ENCODE data around the gene POLR2L. TPM values are rescaled to one million over a fixed set of nuclear protein-coding genes. Genes with fewer than 3 reads are reported as not detected.
A peak's percentile ranks its signal among the peaks of the same experiment; 100 is the strongest.

POLR2L gene
- total and polyA plus RNA-seq, 4 donors = 57.5 to 152 (median 105) TPM

- Histone ChIP-seq H3K27ac (ENCODE audit: low read depth in 1 of 2, low read length in 2 of 2) (peak overlapping the region; percentile 20 to 99), H3K4me1 (ENCODE audit: control insufficient read depth in 1 of 2, insufficient read depth in 2 of 2, low read length in 2 of 2) (no peaks in the 10 kb centered on the region), H3K27me3 (ENCODE audit: control insufficient read depth in 1 of 2, insufficient read depth in 2 of 2, low read length in 1 of 2) (no peaks in the 10 kb centered on the region), H3K9me3 (ENCODE audit: control insufficient read depth, low read length) (no peaks in the 10 kb centered on the region), H3K4me3 (ENCODE audit: low read length in 2 of 2) (peak overlapping the region; percentile 13 to 27), H3K36me3 (ENCODE audit: control insufficient read depth in 1 of 2, insufficient read depth in 2 of 2, low read length in 1 of 2) (peaks cover 0 to 12% of the 10 kb centered on the region in 2 donors)
- WGBS, 2 donors = 33 to 34% methylated on average over 36 of the region's 36 CpGs
- intact Hi-C loops (cut with DNase I) = no loop called here
- DNase-seq = no peak
- no peak for ATAC-seq (ENCODE audit: low FRiP score)
Measured at GRCh38 chr11:808427-809286, 33.7 kb downstream of the POLR2L start.

DNA sequence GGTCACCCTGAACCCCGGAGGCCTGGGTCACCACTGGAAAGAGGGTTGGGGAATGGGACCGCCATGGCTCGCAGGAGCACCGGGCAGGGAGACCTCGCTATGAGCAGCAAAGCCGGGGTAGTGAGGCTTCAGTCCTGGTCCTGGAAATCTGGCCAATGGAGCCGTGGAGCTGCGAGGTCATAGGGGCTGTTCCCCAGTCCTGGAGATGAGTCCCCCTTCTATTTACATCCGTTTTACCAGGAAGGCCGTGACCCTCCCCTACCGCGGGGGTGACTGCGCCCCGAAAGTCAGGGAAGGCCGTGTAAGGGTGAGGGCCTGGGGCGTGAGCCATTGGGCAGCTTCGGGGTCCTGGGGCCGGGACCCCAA, 37.7 kb downstream of the POLR2L start:
- Histone ChIP-seq H3K27me3 (ENCODE audit: control insufficient read depth in 1 of 2, insufficient read depth in 2 of 2, low read length in 1 of 2) (no peaks in the 10 kb centered on the region), H3K4me1 (ENCODE audit: control insufficient read depth in 1 of 2, insufficient read depth in 2 of 2, low read length in 2 of 2) (no peaks in the 10 kb centered on the region), H3K4me3 (ENCODE audit: low read length in 2 of 2) (peak overlapping the region; percentile 21 to 36), H3K36me3 (ENCODE audit: control insufficient read depth in 1 of 2, insufficient read depth in 2 of 2, low read length in 1 of 2) (no peaks in the 10 kb centered on the region), H3K27ac (ENCODE audit: low read depth in 1 of 2, low read length in 2 of 2) (no peak overlapping the region), H3K9me3 (ENCODE audit: control insufficient read depth, low read length) (no peaks in the 10 kb centered on the region)
- intact Hi-C loops (cut with DNase I) = no loop called here
- DNase-seq (no peak), ATAC-seq (ENCODE audit: low FRiP score) (no peak)
- 4 to 6% methylated on average over 18 of the region's 18 CpGs for WGBS, 2 donors

GRCh38 chr11:803770-804598, 38.3 kb downstream of the POLR2L start:
- no peak overlapping the region for H3K4me3 ChIP-seq (ENCODE audit: low read length in 2 of 2)

DNA sequence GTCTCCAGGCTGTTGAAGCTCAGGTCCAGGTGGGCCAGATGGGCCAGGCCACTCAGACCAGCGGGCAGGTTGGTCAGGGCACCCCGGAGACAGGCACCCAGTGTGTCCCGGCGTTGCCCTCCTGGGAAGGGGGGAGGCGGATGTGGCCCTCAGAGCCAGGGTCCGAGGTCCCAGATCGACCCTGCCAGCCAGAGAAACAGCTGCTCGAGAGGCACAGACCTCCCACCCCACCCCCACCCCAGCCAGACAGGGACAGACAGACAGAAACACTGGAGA, 38.9 kb downstream of the POLR2L start:
- intact Hi-C loops (cut with DNase I) = no loop called here
- DNase-seq (no peak), ATAC-seq (ENCODE audit: low FRiP score) (no peak)

More at GRCh38 chr11:803770-804598, 38.3 kb downstream of the POLR2L start:
- Histone ChIP-seq H3K4me1 (ENCODE audit: control insufficient read depth in 1 of 2, insufficient read depth in 2 of 2, low read length in 2 of 2) (no peaks in the 10 kb centered on the region), H3K36me3 (ENCODE audit: control insufficient read depth in 1 of 2, insufficient read depth in 2 of 2, low read length in 1 of 2) (no peaks in the 10 kb centered on the region), H3K27me3 (ENCODE audit: control insufficient read depth in 1 of 2, insufficient read depth in 2 of 2, low read length in 1 of 2) (no peaks in the 10 kb centered on the region), H3K27ac (ENCODE audit: low read depth in 1 of 2, low read length in 2 of 2) (no peak overlapping the region), H3K9me3 (ENCODE audit: control insufficient read depth, low read length) (no peaks in the 10 kb centered on the region)
- DNase-seq = no peak
- no peak for ATAC-seq (ENCODE audit: low FRiP score)
- 50 to 56% methylated on average over 24 to 26 of the region's 26 CpGs for WGBS, 2 donors
- intact Hi-C loops (cut with DNase I) = no loop called here

DNA sequence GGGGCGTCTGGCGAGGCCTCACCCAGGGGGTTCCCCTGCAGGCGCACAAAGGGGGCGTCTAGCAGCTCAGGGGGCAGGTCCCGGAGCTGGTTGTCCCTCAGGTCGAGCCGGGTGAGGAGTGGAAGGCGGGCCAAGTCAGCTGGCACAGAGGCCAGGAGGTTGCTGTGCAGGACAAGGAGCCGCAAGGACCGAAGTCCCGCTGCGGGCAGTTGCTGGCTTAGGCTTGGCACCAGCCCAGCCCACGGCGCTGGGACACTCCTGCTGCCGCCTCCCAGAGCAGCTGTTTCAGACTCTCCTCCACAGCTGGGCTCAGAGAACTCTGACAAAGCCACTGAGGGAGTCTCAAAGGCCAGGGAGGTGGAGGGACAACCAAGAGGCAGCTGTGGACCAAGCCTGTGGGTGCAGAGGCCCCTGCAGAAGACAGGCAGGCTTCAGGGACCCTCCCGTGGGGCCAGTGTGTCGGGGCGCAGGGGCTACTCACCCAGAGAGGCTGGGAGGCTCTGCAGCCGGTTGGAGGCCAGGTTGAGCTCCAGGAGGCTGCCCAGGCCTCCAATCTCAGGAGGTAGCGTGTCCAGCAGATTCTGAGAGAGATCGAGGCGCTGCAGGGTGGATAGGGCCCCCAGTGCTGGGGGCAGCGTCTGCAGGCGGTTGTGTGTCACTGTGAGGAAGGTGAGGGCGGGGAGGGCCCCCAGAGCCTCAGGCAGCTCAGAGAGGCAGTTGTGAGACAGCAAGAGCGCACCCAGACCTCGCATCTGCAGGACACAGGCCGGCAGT, 39.4 kb downstream of the POLR2L start:
- intact Hi-C loops (cut with DNase I) = no loop called here
- WGBS, 2 donors = 92% methylated on average over 28 of the region's 28 CpGs
- H3K36me3 ChIP-seq (ENCODE audit: control insufficient read depth in 1 of 2, insufficient read depth in 2 of 2, low read length in 1 of 2) = no peaks in the 10 kb centered on the region
- H3K9me3 ChIP-seq (ENCODE audit: control insufficient read depth, low read length) = no peaks in the 10 kb centered on the region
- DNase-seq (no peak), ATAC-seq (ENCODE audit: low FRiP score) (no peak)
- no peaks in the 10 kb centered on the region for H3K27me3 ChIP-seq (ENCODE audit: control insufficient read depth in 1 of 2, insufficient read depth in 2 of 2, low read length in 1 of 2)
- no peak overlapping the region for H3K4me3 ChIP-seq (ENCODE audit: low read length in 2 of 2)
- H3K27ac ChIP-seq (ENCODE audit: low read depth in 1 of 2, low read length in 2 of 2) = no peak overlapping the region
- no peaks in the 10 kb centered on the region for H3K4me1 ChIP-seq (ENCODE audit: control insufficient read depth in 1 of 2, insufficient read depth in 2 of 2, low read length in 2 of 2)

More for the DNA sequence above, 38.9 kb downstream of the POLR2L start:
- Histone ChIP-seq H3K27me3 (ENCODE audit: control insufficient read depth in 1 of 2, insufficient read depth in 2 of 2, low read length in 1 of 2) (no peaks in the 10 kb centered on the region), H3K9me3 (ENCODE audit: control insufficient read depth, low read length) (no peaks in the 10 kb centered on the region), H3K27ac (ENCODE audit: low read depth in 1 of 2, low read length in 2 of 2) (no peak overlapping the region), H3K4me1 (ENCODE audit: control insufficient read depth in 1 of 2, insufficient read depth in 2 of 2, low read length in 2 of 2) (no peaks in the 10 kb centered on the region), H3K36me3 (ENCODE audit: control insufficient read depth in 1 of 2, insufficient read depth in 2 of 2, low read length in 1 of 2) (no peaks in the 10 kb centered on the region), H3K4me3 (ENCODE audit: low read length in 2 of 2) (no peak overlapping the region)
- 87 to 90% methylated on average over 8 of the region's 8 CpGs for WGBS, 2 donors

DNA sequence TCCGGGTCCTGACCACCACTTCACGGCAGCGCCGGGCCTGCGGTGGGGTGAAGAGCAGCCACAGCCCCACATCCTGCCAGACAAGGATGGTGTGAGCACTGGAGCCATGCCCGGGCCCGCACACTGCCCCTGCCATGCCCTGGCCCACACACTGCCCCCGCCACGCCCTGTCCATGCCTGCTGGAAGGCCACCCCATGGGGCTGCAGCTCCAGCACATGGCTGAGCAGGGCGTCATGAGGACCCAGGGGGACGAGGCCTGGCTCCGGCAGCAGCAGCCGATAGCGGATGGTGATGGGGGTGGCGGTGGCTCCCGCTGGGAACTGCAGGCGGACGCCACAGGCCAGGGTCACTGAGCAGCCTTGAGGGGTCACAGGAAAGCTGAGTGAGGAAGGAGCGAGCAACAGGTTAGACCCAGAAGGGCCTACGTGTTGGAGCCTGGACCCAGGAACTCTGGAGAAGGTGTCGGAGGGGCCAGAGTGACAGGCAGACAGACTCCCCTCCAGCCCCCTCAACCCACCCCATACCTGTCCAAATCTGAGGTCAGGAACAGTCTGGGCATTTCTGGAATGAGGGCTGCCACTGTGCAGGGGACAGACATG, 40.2 kb downstream of the POLR2L start:
- Histone ChIP-seq H3K4me1 (ENCODE audit: control insufficient read depth in 1 of 2, insufficient read depth in 2 of 2, low read length in 2 of 2) (no peaks in the 10 kb centered on the region), H3K9me3 (ENCODE audit: control insufficient read depth, low read length) (no peaks in the 10 kb centered on the region), H3K4me3 (ENCODE audit: low read length in 2 of 2) (no peak overlapping the region), H3K27me3 (ENCODE audit: control insufficient read depth in 1 of 2, insufficient read depth in 2 of 2, low read length in 1 of 2) (no peaks in the 10 kb centered on the region), H3K36me3 (ENCODE audit: control insufficient read depth in 1 of 2, insufficient read depth in 2 of 2, low read length in 1 of 2) (no peaks in the 10 kb centered on the region), H3K27ac (ENCODE audit: low read depth in 1 of 2, low read length in 2 of 2) (no peak overlapping the region)
- 96 to 98% methylated on average over 21 of the region's 21 CpGs for WGBS, 2 donors
- intact Hi-C loops (cut with DNase I) = no loop called here
- no peak for DNase-seq
- ATAC-seq (ENCODE audit: low FRiP score) = no peak

DNA sequence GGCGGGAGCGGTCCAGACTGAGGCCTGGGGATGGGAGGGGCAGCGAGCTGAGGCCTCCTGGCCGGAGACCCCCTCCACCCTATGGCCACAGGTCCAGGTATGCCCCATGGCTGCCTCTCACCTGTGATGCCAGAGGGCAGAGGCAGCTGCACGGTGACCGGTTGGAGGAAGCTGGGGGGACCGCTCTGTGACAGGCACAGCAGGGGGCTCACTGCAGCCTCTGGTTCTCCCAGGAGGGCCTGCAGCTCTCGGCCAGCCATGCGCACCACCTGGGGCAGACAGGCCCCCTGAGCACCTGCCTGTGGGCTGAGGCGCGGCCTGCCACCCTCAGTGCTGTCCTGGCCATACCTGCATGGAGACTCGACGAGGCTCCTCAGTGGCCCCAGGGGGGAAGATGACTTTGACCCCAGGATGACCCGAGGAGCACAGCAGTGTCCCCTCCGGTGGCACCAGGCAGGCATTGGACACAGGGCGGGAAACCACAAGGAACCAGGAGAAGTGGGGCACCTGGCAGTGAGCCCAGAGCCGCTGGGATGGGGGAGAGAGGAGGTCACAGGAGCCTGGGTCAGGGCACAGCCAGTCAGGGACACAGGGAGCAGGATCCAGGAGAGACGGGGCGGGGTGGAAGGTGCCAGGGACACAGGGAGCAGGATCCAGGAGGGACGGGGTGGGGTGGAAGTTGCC, 41.1 kb downstream of the POLR2L start:
- 88 to 92% methylated on average over 20 of the region's 20 CpGs for WGBS, 2 donors
- Histone ChIP-seq H3K4me3 (ENCODE audit: low read length in 2 of 2) (no peak overlapping the region), H3K27me3 (ENCODE audit: control insufficient read depth in 1 of 2, insufficient read depth in 2 of 2, low read length in 1 of 2) (no peaks in the 10 kb centered on the region), H3K4me1 (ENCODE audit: control insufficient read depth in 1 of 2, insufficient read depth in 2 of 2, low read length in 2 of 2) (no peaks in the 10 kb centered on the region), H3K27ac (ENCODE audit: low read depth in 1 of 2, low read length in 2 of 2) (no peak overlapping the region), H3K9me3 (ENCODE audit: control insufficient read depth, low read length) (no peaks in the 10 kb centered on the region), H3K36me3 (ENCODE audit: control insufficient read depth in 1 of 2, insufficient read depth in 2 of 2, low read length in 1 of 2) (no peaks in the 10 kb centered on the region)
- intact Hi-C loops (cut with DNase I) = no loop called here
- DNase-seq (no peak), ATAC-seq (ENCODE audit: low FRiP score) (no peak)

DNA sequence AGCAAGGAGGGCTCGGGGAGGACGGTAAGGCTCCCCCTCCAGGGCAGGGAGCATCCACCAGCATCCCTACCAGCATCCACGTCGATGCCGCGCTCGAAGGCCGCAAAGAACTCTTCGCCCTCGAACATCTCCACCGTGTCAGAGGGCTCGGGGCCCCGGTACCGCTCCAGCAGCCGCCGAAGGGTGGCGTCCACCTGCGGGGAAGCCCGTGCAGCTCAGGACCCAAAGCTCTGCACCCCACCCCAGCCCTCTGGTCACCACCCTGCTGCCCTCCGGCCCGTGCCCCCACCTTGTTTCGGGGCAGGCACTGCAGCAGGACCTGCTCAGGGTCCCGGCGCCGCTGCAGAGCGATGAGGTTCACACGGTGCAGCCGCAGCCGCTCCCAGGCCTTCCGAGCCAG, 41.9 kb downstream of the POLR2L start:
- Histone ChIP-seq H3K4me1 (ENCODE audit: control insufficient read depth in 1 of 2, insufficient read depth in 2 of 2, low read length in 2 of 2) (no peaks in the 10 kb centered on the region), H3K27ac (ENCODE audit: low read depth in 1 of 2, low read length in 2 of 2) (no peak overlapping the region), H3K4me3 (ENCODE audit: low read length in 2 of 2) (no peak overlapping the region), H3K9me3 (ENCODE audit: control insufficient read depth, low read length) (no peaks in the 10 kb centered on the region), H3K36me3 (ENCODE audit: control insufficient read depth in 1 of 2, insufficient read depth in 2 of 2, low read length in 1 of 2) (no peaks in the 10 kb centered on the region), H3K27me3 (ENCODE audit: control insufficient read depth in 1 of 2, insufficient read depth in 2 of 2, low read length in 1 of 2) (no peaks in the 10 kb centered on the region)
- DNase-seq (no peak), ATAC-seq (ENCODE audit: low FRiP score) (no peak)
- whole genome bisulfite sequencing, 2 donors = 92 to 94% methylated on average over 30 of the region's 30 CpGs
- intact Hi-C loops (cut with DNase I) = no loop called here

Data from aorta (tissue), 5 donors.